OCI-LY3 (cell line): Measurements from ENCODE around the gene CELF2.

ENCODE experiments used
- CTCF ChIP-seq: fragments of 200-600, 300-600 bp; sonication (generic); IDR thresholded peaks from 2 replicates; pipeline ENCODE4 v1.5.1; 2014; ENCODE audit warnings: antibody characterized with exemption, low read length, low read depth
- EZH2phosphoT487 ChIP-seq: fragments of 200-600 bp; shearing (Covaris generic); IDR thresholded peaks from 2 replicates; pipeline ENCODE4 v1.6.1; 2018; ENCODE audit warnings: antibody characterized with exemption, mixed run types, low read depth

- no peak for TF ChIP-seq CTCF
- TF ChIP-seq EZH2phosphoT487, result no peak
Measured at GRCh38 chr10:11305825-11306593, 288.3 kb downstream of the CELF2 start.
